Adrenal gland (tissue), 12 donors: ENCODE measurements around the gene CAPZA2. TPM values are rescaled to one million over a fixed set of nuclear protein-coding genes. Genes with fewer than 3 reads are reported as not detected.
"Not testable (repeated sequence)": the region's sequence is repeated elsewhere in the genome, so short reads cannot be mapped to it uniquely, and the experiment has no call there.

Experiments used
- DNase-seq, 7 donors: peaks; one replicate each; pipeline ENCODE4 v3.0.0-alpha.2; 2019 to 2020
- H3K27ac ChIP-seq, 5 donors: fragments of 200-600 bp; sonication (generic) in 4 of 5; 1 replicate in 3 of 5; 2 replicates in 2 of 5; pipeline versions ENCODE4 v1.5.1 to v1.8.0; 2016 to 2020; ENCODE audit warnings: mild to moderate bottlenecking in 1 of 5
- H3K27me3 ChIP-seq: fragments of 200-600 bp; 2 replicates; pipeline ENCODE4 v1.8.0; 2021
- H3K36me3 ChIP-seq, 2 donors: fragments of 200-600 bp; replicated peaks in 1 of 2; 1 replicate in 1 of 2; 2 replicates in 1 of 2; pipeline versions ENCODE4 v1.5.1 to v1.8.0; 2018 to 2022
- H3K4me1 ChIP-seq, 2 donors: fragments of 200-600 bp; replicated peaks in 1 of 2; 1 replicate in 1 of 2; 2 replicates in 1 of 2; pipeline versions ENCODE4 v1.5.1 to v1.8.0; 2018 to 2021
- H3K4me3 ChIP-seq, 4 donors: fragments of 200-600 bp; sonication (generic) in 3 of 4; one replicate each; pipeline ENCODE4 v1.5.1; 2016 to 2018
- H3K9me3 ChIP-seq, 3 donors: fragments of 200-600 bp; sonication (generic) in 1 of 3; replicated peaks in 1 of 3; 1 replicate in 2 of 3; 2 replicates in 1 of 3; pipeline versions ENCODE4 v1.5.1 to v1.8.0; 2016 to 2021
- POLR2A ChIP-seq, 2 donors: fragments of 450-650 bp; IDR thresholded peaks; one replicate each; pipeline ENCODE4 v1.6.1; 2017; ENCODE audit warnings: antibody characterized with exemption in 2 of 2, mild to moderate bottlenecking in 2 of 2, moderate library complexity in 1 of 2
- WGBS, 4 donors: extraction: QIAGEN DNeasy Blood & Tissue Kit in 2 of 4; methylation state at CpG; one replicate each; pipeline versions ENCODE4 v1.1.5 to v1.1.7; 2013 to 2017; 5-methylcytosine and 5-hydroxymethylcytosine counted together
- intact Hi-C, 2 donors: fragments of 100-400 bp; cut with DNase I; formaldehyde crosslinking; loops; one replicate each; pipeline versions ENCODE4 v1.14.1 to v1.15.0; 2022 to 2023
- polyA plus RNA-seq, 3 donors: library from polyadenylated mRNA; stranded (reverse); fragments of 200-250 nt in 2 of 3; fragments of 350-450 nt in 1 of 3; fragmentation: Illumina TruSeq in 1 of 3; extraction: RNeasy Lipid Tissue Mini Kit (QIAGEN cat#74804) in 1 of 3; gene quantifications; one replicate each; pipeline ENCODE4 v1.2.3, GENCODE V29; 2013 to 2014
- total RNA-seq, 9 donors: library from RNA; depleted of rRNA in 4 of 9; stranded (reverse); fragments of >200 nt in 4 of 9; fragments of 120-200 nt in 1 of 9; fragmentation: NEBNext Ultra II Directional in 1 of 9; extraction: Animal tissue kit (Norgen Biotek cat#: 25700) in 1 of 9; gene quantifications; one replicate each; pipeline versions ENCODE4 v1.1.0 to v1.2.4, GENCODE V29; 2013 to 2023
- TF ChIP-seq, protein P1 (sequence below), 6 experiments: fragments of 450-650 bp in 4 of 6; fragments of 200-600 bp in 2 of 6; sonication (generic) in 1 of 6; IDR thresholded peaks; 1 replicate in 5 of 6; 2 replicates in 1 of 6; pipeline versions ENCODE4 v1.5.1 to v1.8.0; 2016 to 2021; ENCODE audit warnings: antibody characterized with exemption in 6 of 6, mild to moderate bottlenecking in 2 of 6, moderate library complexity in 1 of 6
- donor health status: healthy with polysubstance abuse.
- donor health status: Bipolar disorder and iron deficiency.
- donor health status: DM: yes; HTN: yes; CAD: no.
- donor health status: DM: no; HTN: no; CAD: no.
- donor health status: DM: no; HTN: no; CAD: no.
- donor health status: DM: yes; HTN: yes; CAD: no.

CAPZA2 gene
- total and polyA plus RNA-seq, 12 donors: 18.6 to 241 (median 155) TPM

DNA sequence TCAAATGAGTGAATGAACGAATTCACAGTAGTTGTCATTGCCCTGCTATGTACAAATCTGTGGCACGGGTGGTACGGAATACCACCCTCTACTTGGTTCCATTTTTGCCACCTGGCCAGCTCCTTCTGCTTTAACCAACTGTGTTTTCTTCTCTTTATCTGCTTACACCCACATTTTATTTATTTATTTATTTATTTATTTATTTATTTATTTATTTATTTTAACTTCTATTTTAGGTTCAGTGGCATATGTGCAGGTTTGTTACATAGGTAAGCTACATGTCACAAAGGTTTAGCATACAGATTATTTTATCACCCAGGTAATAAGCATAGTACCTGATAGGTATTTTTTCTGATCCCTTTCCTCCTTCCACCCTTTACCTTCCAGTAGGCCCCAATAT, 42.2 kb upstream of the CAPZA2 start:
- Histone ChIP-seq H3K27me3 (no peaks in the 10 kb centered on the region), H3K9me3 (no peaks in the 10 kb centered on the region), H3K36me3 (no peaks in the 10 kb centered on the region), H3K4me3 (no peak overlapping the region), H3K27ac (no peak overlapping the region), H3K4me1 (no peaks in the 10 kb centered on the region)
- intact Hi-C loops: no loop called here
- DNase-seq: no peak
- TF ChIP-seq, protein P1, sequence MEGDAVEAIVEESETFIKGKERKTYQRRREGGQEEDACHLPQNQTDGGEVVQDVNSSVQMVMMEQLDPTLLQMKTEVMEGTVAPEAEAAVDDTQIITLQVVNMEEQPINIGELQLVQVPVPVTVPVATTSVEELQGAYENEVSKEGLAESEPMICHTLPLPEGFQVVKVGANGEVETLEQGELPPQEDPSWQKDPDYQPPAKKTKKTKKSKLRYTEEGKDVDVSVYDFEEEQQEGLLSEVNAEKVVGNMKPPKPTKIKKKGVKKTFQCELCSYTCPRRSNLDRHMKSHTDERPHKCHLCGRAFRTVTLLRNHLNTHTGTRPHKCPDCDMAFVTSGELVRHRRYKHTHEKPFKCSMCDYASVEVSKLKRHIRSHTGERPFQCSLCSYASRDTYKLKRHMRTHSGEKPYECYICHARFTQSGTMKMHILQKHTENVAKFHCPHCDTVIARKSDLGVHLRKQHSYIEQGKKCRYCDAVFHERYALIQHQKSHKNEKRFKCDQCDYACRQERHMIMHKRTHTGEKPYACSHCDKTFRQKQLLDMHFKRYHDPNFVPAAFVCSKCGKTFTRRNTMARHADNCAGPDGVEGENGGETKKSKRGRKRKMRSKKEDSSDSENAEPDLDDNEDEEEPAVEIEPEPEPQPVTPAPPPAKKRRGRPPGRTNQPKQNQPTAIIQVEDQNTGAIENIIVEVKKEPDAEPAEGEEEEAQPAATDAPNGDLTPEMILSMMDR (IDR thresholded peaks at IDR 0.05): no peak
- TF ChIP-seq POLR2A (IDR thresholded peaks at IDR 0.05): no peak
- 77 to 91% (median 87%) methylated on average over 3 of the region's 3 CpGs for WGBS, 4 donors

DNA sequence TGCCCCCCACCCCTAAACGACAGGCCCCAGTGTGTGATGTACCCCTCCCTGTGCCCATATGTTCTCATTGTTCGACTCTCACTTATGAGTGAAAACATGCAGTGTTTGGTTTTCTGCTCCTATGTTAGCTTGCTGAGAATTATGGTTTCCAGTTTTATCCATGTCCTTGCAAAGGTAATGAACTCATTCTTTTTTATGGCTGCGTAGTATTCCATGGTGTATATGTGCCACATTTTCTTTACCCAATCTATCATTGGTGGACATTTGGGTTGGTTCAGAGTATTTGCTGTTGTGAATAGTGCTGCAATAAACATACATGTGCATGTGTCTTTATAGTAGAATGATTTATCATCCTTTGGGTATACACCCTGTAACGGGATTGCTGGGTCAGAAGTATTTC, 40.7 kb upstream of the CAPZA2 start:
- DNase-seq, H3K36me3 ChIP-seq, H3K4me3 ChIP-seq, H3K4me1 ChIP-seq, H3K9me3 ChIP-seq, H3K27me3 ChIP-seq, H3K27ac ChIP-seq, intact Hi-C loops: not testable (repeated sequence)
- 89 to 94% (median 93%) methylated on average over 4 of the region's 4 CpGs for WGBS, 4 donors

DNA sequence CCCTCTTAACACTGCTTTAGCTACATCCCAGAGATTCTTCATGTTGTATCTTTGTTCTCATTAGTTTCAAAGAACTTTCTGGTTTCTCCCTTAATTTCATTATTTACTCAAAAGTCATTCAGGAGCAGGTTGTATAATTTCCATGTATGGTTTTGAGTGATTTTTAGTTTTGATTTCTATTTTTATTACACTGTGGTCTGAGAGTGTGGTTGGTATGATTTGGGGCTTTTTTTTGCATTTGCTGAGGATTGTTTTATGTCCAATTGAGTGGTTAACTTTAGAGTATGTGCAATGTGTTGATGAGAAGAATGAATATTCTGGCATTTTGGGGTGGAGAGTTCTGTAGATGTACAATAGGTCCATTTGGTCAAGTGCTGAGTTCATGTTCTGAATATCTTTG, 37.9 kb upstream of the CAPZA2 start:
- H3K4me1 ChIP-seq: no peaks in the 10 kb centered on the region

DNA sequence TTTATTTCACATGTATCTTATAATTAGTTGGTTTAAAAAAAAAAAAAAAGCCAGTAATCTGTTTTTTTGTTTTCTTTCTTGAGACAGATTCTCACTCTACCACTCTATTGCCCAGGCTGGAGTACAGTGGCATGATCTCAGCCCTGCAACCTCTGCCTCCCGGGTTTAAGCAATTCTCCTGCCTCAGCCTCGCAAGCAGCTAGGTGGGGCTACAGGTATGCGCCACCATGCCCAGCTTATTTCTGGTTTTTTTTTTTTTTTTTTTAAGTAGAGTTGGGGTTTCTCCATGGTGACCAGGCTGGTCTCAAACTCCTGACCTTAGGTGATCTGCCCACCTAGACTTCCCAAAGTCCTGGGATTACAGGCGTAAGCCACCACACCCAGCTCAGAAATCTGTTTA, 34.1 kb upstream of the CAPZA2 start:
- Histone ChIP-seq H3K4me3 (no peak overlapping the region), H3K27ac (no peak overlapping the region), H3K9me3 (no peaks in the 10 kb centered on the region), H3K36me3 (no peaks in the 10 kb centered on the region), H3K27me3 (no peaks in the 10 kb centered on the region), H3K4me1 (no peaks in the 10 kb centered on the region)
- no peak for DNase-seq
- TF ChIP-seq, protein P1 (IDR thresholded peaks at IDR 0.05): no peak
- TF ChIP-seq POLR2A (IDR thresholded peaks at IDR 0.05): no peak
- intact Hi-C loops: no loop called here
- 88 to 92% (median 92%) methylated on average over 4 of the region's 4 CpGs for WGBS, 4 donors

More for the DNA sequence above, 37.9 kb upstream of the CAPZA2 start:
- intact Hi-C loops: no loop called here
- TF ChIP-seq, protein P1 (IDR thresholded peaks at IDR 0.05): no peak
- TF ChIP-seq POLR2A (IDR thresholded peaks at IDR 0.05): no peak
- Histone ChIP-seq H3K27ac (no peak overlapping the region), H3K9me3 (no peaks in the 10 kb centered on the region), H3K27me3 (no peaks in the 10 kb centered on the region), H3K36me3 (no peaks in the 10 kb centered on the region), H3K4me3 (no peak overlapping the region)
- DNase-seq: no peak

DNA sequence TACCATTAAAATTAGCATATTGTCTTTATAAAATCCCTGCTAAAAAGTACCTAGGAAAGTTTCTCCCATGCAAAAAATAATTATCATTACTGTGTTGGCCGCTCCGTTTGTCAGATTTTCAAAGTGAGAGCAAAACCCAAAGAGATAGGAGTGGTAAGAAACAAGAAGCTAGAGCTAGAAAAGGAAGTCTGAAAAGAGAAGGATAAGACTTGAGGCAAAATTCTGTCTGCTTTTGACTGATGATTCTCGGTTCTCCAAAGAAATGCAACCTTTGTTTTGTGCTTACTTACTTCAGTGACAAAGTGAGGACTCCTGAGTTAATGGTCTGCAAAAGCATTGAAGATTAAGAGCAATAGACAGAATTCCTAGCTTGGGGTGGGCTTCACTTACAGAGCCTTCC, 33.3 kb upstream of the CAPZA2 start:
- no peak overlapping the region for H3K27ac ChIP-seq
- H3K27me3 ChIP-seq: no peaks in the 10 kb centered on the region
- H3K4me3 ChIP-seq: no peak overlapping the region
- H3K4me1 ChIP-seq: no peaks in the 10 kb centered on the region
- intact Hi-C loops: no loop called here
- TF ChIP-seq, protein P1 (IDR thresholded peaks at IDR 0.05): no peak
- TF ChIP-seq POLR2A (IDR thresholded peaks at IDR 0.05): no peak
- H3K9me3 ChIP-seq: no peaks in the 10 kb centered on the region
- 70 to 83% (median 79%) methylated on average over 3 of the region's 3 CpGs for WGBS, 4 donors
- no peak for DNase-seq
- no peaks in the 10 kb centered on the region for H3K36me3 ChIP-seq
